Activated CD4-positive, alpha-beta T cell treated with anti-CD3 and anti-CD28 coated beads, Interleukin-2, amount 50 U/mL, for 1 hour (primary cell): ENCODE data around the gene MUL1.

Experiments
- DNase-seq: peaks from one replicate; pipeline ENCODE4 v3.0.0-alpha.2; 2020

Gene MUL1

GRCh38 chr1:20484519-20485462 lies 23.2 kb downstream of the MUL1 start:
- DNase-seq, result no peak

DNA sequence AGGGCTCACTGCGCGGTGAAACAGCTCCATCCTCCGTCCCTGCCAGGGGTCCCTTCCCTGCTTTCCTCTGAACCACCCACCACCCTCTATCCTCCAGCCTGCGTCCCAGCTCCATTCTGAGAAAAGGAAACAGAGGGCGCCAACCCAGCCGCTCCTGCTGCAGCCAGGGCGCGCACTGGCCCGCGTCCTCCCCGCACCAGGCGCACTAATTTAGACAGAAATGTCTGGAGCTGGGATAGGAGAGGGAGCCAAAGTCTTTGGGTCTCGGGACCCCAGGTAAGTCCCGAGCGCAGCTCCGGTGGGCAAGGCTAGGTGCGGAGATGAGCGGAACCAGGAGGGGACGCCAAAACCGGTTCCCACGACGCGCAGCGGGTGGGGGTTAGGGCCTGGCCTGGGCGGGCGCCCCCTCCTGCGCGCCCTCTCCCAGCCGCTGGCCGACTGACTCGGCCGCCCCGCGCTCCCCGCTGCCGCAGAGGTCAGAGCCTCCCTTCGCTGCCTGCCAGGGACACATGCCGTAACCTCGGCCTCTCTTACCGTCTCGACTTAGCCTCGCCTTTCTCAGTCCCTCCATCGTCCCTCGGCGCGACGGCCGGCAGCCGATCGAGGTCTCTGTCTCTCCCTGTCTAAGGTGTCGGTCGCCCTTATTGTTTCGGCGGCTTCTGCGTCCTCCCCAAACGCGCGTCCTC lies 24.0 kb downstream of the MUL1 start:
- DNase-seq, result no peak

DNA sequence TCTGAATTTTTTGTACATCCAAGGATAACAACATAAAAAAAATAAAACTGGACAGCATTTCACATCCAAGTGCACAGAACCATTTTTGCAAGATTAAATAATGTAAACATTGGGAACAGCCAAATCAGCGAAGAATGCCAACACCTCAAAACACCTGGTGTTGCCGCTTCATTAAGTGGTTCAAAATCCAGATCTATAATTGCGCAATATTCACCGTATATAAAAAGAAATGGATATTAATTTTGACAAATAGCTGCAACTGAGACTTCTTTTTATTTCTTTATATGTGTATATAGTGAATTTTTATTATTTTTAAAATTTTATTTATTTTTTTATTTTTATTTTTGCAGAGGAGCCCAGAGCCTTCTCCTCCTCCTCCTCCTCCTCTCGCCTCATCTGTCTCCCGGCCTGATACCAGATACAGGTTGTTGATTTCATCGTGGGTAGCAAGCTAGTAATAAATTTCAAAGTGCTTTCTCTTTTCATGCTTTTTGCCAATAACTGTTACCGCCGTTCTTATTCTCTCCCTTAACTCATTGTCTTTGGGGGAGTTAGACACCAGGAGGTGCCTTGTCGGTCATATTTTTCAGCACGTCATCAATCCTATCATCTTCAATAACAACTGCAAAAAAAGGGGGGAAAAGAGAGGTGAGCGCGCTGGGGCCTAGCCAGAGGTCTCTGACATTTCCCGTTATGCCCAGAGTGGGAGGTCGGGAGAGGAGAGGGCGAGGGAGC lies 24.7 kb downstream of the MUL1 start:
- no peak for DNase-seq

- no peak for DNase-seq
Observed at GRCh38 chr1:20481643-20482498, 26.1 kb downstream of the MUL1 start.

DNA sequence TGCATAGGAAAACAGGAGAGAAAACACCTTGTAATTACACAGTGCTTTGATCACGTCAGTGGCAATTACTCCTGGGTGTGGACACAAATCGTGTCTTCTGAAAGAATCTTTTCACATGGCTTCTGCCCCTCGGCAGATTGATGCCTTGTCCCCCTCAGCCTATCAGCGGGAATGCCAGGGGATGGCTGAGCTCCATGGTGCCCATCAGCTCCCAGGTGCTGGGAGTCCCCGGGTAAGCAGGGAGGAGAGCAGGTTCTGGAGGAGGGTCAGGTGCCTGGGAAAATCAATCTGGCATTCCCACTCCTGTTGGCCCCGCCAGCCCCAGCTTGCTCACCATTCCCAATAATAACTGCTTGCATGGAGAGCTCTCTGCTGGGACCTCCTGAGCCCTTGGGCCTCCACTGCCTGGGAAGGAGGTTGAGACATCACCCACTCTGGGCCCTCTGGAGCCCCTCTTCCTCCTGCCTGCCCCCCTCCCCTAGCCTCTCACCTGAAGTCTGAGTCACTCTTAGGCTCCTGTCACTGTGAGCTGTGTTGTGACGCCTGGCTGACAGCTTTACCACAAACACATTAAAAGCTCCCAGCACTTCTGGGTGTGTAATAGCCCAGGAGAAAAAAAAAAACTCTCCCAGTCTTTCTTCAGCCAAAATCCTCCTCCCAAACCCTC lies 26.9 kb downstream of the MUL1 start:
- no peak for DNase-seq

GRCh38 chr1:20480243-20480944 lies 27.6 kb downstream of the MUL1 start:
- DNase-seq, result no peak

GRCh38 chr1:20479840-20480239 lies 28.1 kb downstream of the MUL1 start:
- no peak for DNase-seq

DNA sequence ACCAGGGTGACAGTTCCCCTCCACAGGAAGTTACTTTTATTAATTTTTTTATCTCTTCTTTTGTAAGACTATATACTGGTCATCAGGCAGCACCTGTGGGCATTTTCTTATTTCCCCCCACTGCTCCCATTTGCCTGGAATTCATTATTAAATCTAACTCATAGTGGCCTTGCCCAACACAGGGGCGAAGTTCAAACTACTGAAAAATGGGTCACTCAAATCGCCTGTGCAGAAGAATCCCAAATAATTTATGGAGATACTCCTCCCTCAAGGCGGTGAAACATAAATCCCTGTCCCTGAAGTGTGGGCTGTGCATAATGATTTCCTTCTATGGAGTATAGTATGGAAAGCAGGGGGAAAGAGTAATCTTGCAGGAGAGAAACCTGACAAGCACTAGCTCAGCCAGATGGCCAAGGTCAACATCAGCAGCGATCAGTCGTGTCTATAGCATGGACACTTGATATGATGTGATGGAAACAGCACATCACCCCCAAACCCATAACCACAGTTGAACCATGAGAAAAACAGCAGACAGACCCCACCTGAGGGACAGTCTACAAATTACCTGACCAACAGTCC lies 29.8 kb downstream of the MUL1 start:
- DNase-seq, result no peak

DNA sequence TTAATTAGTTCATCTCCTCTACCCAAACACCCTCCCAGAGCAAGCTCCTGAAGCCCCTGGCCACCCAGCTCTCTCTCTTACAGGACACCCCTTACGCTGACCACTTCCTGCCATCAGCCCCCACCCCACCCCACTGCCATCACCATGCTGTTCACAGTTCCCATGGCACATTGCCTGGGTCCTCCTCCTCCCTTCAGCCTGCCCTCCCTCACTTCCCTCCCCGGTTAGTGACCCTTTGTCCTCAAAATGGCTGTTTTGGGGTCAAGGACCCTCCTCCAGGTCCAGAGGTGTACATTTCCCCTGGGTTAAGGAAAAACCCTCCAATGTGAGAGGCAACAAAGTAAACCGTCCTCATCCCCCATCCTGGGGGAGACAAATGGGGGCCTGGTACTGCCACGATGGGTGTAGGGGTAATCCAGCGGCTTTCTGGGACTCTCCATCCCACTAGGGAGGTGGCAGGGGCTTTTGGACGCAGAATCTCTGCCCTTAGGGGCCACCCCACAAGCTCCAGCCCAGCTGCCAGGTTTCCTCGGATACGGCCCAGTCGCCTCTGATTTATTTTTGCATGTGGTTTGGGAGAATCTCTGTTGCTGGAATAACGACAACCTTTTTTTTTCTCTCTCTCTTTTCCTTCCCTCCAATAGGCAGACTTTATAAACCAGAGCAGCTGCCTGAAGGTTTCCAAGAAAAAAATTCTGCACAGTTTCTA lies 30.4 kb downstream of the MUL1 start:
- DNase-seq, result no peak

- no peak for DNase-seq
Observed at GRCh38 chr1:20476265-20477038, 31.5 kb downstream of the MUL1 start.

DNA sequence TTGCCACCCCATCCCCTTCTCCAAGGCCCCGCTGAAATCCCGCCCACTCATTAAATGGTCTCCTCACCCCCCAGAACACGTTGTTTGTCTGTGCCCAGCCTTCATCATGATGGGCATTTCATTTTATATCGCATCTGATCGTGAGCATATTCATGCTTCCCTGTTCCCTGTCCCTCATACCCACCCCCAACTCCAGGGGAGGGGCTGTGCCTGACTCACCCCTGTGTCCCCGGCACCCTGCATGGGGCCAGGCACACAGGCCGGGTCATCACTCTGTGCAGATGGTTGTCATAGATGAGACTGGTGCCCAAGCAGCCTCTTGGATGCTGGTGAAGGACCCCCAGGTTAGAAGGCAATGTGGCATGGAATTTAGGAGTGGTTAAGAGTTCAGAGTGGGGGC lies 33.0 kb downstream of the MUL1 start:
- DNase-seq, result no peak

GRCh38 chr1:20474333-20474975 lies 33.5 kb downstream of the MUL1 start:
- no peak for DNase-seq

DNA sequence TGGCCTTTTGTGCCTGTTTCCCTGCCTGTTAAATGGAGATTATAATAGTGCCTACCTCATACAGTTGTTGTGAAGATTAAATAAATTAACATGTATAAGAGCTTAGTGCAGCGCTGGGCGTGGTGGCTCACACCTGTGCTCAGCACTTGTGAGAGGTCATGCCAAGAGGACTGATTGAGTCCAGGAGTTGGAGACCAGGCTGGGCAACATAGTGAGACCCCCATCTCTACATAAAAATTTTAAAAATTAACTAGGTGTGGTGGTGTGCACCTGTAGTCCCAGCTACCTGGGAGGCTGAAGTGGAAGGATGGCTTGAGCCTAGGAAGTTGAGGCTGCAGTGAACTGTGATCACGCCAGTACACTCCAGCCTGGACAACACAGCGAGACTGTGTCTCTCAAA lies 34.1 kb downstream of the MUL1 start:
- no peak for DNase-seq

DNA sequence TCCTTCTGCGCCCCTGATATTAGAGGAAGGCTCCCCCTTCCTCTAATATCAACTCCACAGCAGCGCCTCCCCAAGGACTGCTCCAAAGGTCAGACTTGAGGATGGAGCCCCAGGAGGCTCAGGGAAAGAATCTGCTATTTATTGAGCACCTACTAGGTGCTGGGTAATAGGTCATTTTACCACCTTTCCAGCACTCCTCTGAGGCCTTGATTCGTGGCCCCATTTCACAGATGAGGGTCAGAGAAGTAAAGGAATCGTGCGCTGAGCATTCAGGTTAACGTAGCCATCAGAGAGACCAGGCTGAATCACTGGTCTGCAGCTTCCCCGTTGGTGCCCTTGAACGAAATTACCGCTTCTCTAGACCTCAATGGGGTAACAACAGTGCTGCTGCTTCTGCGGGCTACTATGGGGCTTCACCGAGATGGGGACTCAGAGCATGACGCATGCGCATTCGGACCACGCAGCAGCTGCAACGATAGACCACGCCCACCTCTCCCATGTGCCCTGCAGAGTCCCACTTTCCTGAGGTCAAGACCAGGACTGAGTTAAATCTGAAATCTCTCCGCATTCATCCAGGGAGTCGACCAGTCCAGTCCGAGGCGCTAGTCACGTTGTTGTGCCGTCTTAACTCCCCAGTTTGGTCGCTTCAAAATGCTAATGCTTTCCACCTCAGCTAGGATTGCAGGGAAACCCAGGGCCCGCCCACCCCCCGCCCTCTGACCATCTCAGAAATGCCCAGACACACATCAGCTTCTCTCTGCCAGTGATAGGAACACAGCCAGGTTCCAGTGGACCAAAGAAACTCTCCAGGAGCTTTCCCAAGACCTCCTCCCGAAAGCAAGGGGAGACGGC lies 34.9 kb downstream of the MUL1 start:
- no peak for DNase-seq

DNA sequence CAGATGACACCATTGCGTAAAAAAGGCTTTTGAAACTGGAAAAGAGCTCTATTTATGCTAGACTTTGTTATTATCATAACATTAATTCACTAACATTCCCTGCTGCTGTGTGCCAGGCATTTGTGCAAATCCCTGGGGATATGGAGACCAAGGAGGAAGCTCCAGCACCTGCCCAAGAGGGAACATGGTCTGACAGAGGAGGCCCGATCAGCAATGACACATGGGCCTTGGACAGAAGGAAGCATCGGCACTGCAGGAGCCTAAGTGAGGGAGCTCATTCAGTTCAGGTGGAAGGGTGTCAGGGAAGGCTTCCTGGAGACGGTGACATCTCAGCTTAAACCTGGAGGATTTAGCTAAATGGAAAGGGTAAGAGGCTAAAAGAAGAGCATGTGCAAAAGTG lies 35.8 kb downstream of the MUL1 start:
- no peak for DNase-seq

- no peak for DNase-seq
Observed at GRCh38 chr1:20470194-20470593, 37.8 kb downstream of the MUL1 start.

GRCh38 chr1:20469406-20470076 lies 38.4 kb downstream of the MUL1 start:
- DNase-seq, result no peak
